Cortex of kidney (tissue), 1 donor: Measurements from ENCODE around the gene ZNF837.
"Not testable (repeated sequence)": the region's sequence is repeated elsewhere in the genome, so short reads cannot be mapped to it uniquely, and the experiment has no call there.

Experiments used
- DNase-seq: peaks from one replicate; lab custom pipeline; 2025; lab: John Stamatoyannopoulos, UW

Gene ZNF837

DNA sequence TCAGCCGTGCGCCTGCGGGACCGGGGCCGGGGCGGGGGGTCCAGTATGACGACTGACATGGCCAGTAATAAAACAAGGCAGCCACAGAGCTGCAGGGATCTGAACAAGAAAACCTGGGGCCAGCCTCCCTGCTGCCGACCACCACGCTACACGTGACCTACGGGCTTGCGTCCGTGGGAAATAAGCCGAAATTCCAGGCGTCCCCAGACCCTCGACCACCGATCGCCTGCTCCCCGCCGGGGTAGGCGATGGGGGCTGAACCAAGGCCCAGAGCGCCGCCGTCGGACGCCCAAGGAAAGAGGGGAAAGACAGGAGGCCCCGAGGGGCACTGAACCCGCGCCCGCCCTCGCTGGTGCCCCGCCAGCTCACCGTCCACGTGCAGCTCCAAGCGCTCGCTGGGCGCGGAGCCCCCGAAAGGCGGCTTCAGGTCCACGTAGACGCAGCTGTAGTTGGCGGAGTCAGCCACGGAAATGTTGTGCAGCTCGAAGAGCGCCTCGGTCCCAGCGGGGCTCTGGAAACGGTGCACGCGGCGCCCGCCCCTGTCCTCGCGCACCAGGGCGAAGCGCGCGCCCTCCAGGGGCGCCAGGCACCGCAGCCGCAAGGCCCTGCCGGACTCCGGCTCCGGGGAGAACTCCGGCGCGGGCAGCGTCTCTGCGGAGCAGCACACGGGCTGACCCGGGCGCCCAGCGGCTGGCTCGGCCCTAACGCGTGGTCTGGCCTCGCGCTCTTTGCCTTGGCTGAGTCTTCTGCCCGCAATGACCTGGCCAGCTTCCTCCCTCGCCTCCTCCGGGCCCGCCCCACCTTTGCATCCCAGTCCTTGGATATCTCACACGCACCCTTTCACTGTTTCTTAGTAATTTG lies 30.6 kb downstream of the ZNF837 start:
- no peak for DNase-seq

DNA sequence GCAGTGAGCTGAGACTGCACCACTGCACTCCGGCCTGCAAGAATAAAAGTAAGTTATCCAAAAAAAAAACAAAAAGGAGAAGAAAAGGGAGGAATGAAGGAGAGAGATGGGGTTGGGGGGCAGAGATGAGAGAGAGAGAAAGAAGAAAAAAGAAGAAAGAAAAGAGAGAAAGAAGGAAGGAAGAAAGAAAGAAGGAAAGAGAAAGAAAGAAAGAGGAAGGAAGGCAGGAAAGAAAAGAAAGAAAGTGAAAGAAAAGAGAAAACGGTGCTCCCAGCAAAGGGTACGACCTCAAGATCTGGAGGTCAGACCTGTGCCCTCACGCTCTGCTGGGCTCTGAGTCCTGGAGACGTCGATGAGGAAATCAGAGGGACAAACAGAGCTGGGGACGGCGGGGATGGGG lies 31.2 kb downstream of the ZNF837 start:
- no peak for DNase-seq

- not testable (repeated sequence) for DNase-seq
These were observed 32.8 kb downstream of the ZNF837 start for GRCh38 chr19:58348080-58348479.

- DNase-seq, result no peak
These were observed 33.6 kb downstream of the ZNF837 start for GRCh38 chr19:58346961-58347929.

DNA sequence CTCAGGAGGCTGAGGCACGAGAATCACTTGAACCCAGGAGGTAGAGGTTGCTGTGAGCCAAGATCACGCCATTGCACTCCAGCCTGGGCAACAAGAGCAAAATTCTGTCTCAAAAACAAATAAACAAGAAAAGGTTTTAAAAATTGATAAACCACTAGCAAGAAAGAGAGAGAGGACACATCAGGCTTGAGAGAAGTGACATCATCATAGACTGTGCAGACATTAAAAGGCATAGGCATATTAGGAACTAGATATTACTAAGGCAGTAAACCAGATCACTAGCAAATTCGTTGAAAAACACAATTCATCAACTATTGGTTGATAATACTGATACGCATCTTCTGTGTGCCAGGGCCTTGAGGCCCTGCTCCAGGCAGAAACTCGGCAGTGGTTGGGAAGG lies 35.3 kb downstream of the ZNF837 start:
- no peak for DNase-seq

GRCh38 chr19:58338825-58339558 lies 41.8 kb downstream of the ZNF837 start:
- no peak for DNase-seq

DNA sequence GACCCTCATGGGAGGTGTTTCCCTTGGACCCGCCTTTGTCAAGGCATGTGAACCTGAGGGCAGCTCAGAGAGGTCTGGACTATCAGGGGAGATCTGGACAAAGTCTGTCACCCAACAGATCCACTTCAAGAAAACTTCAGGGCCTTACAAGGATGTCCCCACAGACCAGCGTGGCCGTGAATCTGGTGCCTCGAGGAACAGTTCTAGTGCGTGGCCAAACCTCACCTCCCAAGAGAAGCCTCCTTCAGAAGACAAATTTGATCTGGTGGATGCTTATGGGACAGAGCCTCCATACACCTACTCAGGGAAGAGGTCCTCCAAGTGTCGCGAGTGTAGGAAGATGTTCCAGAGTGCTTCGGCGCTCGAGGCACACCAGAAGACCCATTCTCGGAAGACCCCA lies 42.5 kb downstream of the ZNF837 start:
- DNase-seq, result no peak

DNA sequence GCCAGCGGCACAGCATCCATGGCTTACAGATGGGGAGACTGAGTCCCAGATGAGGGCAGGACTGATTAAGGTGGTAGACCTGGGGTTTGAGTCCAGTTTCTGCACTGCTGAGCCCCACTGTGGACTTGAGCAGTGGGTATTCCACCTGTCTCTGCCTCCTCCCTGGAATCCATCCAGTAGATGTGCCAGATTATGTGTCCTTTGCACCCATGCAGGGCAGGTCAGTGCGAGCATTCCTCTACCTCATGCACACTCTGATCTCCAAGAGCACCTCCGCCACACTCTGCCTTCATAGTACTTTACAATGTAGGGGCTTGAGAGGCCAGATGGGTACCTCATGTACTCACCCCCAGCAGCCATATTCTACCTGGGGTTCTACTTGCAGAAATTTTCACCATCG lies 44.0 kb downstream of the ZNF837 start:
- no peak for DNase-seq

DNA sequence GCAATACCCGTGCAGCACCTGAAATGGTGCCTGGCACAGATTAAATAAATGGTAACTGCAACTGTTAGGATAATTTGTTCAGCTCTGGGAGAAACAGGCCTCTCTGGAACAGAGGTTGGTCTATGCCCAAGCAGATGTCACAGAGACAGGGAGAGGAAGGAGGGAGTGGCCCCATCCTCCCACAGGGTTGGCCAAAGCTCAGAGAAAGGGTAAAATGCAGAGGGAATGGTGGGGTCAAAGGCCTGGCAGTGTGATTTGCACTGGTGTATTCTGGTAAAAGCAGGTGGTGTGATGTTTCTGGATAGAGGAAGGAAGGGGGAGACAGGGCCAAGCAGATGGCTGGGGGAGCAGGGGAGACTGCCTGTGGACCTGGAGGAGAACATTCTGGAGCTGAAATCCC lies 44.6 kb downstream of the ZNF837 start:
- no peak for DNase-seq

DNA sequence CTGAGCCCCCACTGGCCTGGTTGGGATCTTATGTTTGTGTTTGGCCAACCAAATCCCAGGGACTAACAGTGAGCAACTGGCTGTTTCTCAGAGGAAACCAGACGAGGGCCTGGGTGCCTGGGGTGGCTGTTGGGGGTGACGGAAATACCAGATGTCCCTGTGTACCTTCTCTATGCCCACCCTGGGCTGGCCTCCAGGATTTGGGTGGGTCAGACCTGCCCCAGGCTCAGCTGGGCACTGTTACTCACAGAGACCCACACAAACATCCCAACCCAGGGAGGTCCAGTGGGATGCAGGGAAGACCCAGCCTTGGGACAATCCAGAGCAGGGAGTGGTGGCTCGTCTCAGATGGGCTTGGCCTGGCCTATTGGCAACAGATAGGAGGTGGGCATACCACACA lies 45.2 kb downstream of the ZNF837 start:
- DNase-seq, result no peak

GRCh38 chr19:58334691-58335249 lies 46.1 kb downstream of the ZNF837 start:
- DNase-seq, result no peak

- DNase-seq, result no peak
These were observed 48.1 kb downstream of the ZNF837 start for GRCh38 chr19:58332697-58333096.

DNA sequence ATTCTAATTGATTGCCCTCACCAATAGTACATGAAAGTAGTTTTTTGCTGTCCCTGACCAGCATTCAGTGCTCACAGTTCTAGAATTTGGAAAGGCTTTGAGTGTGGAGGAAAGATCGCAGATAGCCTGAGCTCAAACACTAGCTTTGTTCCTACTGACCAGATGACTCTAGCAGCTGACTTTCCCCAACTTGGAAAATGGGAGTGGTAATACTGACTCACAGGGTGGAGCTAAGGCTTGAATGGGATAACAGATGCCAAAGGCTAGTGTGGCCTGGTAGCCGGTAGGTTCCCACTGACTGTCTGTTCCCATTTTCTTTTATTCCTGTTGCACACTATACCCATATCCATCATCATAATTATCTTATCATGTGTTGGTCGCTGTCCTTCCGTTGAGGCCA lies 50.4 kb downstream of the ZNF837 start:
- no peak for DNase-seq

- DNase-seq, result no peak
These were observed 51.8 kb downstream of the ZNF837 start for GRCh38 chr19:58328999-58329398.

GRCh38 chr19:58326914-58327726 lies 53.7 kb downstream of the ZNF837 start, which contains the start of gene ZSCAN22:
Gene ZSCAN22, plus strand, starts transcription at chr19:58326994. Its CDS starts 7,809 bp downstream, at chr19:58334803.
- DNase-seq, result no peak

GRCh38 chr19:58326501-58326913 lies 54.3 kb downstream of the ZNF837 start:
- no peak for DNase-seq

- DNase-seq, result no peak
These were observed 55.4 kb downstream of the ZNF837 start for GRCh38 chr19:58325311-58326022.

- DNase-seq, result no peak
These were observed 61.6 kb downstream of the ZNF837 start for GRCh38 chr19:58319241-58319640.

- no peak for DNase-seq
These were observed 62.5 kb downstream of the ZNF837 start for GRCh38 chr19:58318297-58318696.
